NCI-H128 (cell line): ENCODE measurements around the gene SLC25A42.
"Not testable (repeated sequence)": the region's sequence is repeated elsewhere in the genome, so short reads cannot be mapped to it uniquely, and the experiment has no call there.

Source experiments
- DNase-seq: peaks from one replicate; lab custom pipeline; 2025; ENCODE audit not compliant: unreplicated experiment; lab: John Stamatoyannopoulos, UW

The SLC25A42 gene

DNA sequence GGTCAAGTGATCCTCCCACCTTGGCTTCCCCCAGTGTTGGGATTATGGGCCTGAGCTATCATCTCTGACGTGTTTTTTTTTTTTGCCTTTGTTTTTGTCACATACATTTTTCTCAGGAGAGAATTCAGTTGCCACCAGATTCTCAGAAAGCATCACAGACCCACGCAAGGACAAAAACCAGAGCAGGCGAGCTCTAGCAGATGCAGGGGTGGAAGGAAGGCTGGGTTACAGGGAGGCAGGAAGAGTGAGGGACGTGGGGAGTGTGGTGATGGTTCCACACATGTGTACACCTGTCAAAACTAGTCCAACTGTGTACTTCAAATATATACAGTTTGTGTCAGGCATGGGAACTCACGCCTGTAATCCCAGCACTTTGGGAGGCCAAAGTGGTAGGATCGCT is 70.2 kb downstream of the SLC25A42 start:
- DNase-seq = no peak

DNA sequence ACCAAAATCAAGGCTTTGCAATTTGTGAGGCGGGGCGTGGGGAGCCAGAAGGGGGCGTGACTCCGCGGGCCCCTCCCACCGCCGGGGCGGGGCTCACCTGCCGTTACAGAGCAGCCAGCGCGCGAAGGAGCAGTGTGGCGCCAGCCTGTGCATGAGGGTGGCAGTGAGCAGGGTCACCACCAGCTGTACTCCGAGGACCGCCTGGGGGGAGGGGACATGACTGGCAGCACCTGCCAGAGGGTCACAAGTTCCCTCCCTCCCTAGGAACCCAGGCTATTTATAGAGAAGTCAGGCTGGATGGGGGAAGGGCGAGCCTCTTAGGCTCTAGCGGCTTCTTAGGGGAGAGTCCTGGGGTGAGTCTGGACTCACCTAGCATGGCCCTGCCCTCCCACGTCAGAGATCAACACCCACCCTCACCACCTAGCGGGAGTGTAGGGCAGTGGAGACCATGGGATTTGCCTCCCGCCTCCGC is 70.9 kb downstream of the SLC25A42 start:
- no peak for DNase-seq

DNA sequence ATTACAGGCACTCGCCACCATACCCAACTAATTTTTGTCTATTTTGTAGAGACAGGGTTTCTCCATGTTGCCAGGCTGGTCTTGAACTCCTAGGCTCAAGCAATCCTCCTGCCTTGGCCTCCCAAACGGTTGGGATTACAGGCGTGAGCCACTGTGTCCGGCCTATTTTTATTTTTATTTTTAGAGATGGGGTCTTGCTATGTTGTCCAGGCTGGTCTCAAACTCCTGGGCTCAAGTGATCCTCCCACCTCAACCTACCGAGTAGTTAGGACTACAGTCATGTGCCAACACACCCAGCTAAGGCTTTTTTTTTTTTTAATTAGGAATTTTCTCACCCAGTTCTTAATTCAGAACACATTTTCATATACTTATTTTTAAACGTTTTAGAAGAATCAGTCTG is 71.9 kb downstream of the SLC25A42 start:
- DNase-seq = not testable (repeated sequence)

DNA sequence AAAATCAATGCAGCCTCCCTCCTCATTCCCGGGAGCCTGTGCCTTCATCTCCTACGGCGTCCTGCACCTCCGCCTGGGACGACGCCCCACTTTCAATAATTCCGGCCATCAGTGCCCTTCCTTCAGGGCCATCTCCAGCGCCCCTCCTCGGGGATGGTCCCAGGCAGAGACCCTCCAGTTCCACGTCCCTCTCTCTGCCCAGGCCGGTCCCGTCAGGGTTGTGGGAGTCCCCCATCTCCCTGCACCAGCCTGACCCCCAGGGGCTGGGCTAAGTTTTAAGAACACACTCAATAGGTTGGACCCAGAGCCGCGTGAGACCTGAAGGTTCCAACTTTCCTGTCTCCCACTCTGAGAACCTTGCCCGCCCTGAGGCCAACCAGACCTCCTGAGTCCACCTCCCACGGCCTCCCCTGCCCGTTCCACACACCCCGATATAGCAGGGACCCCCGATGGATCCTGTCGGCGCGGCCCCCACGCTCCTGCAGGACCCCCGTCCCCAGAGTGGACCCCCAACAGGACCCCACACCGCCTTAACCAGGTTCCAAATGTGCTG is 73.8 kb downstream of the SLC25A42 start:
- no peak for DNase-seq

DNA sequence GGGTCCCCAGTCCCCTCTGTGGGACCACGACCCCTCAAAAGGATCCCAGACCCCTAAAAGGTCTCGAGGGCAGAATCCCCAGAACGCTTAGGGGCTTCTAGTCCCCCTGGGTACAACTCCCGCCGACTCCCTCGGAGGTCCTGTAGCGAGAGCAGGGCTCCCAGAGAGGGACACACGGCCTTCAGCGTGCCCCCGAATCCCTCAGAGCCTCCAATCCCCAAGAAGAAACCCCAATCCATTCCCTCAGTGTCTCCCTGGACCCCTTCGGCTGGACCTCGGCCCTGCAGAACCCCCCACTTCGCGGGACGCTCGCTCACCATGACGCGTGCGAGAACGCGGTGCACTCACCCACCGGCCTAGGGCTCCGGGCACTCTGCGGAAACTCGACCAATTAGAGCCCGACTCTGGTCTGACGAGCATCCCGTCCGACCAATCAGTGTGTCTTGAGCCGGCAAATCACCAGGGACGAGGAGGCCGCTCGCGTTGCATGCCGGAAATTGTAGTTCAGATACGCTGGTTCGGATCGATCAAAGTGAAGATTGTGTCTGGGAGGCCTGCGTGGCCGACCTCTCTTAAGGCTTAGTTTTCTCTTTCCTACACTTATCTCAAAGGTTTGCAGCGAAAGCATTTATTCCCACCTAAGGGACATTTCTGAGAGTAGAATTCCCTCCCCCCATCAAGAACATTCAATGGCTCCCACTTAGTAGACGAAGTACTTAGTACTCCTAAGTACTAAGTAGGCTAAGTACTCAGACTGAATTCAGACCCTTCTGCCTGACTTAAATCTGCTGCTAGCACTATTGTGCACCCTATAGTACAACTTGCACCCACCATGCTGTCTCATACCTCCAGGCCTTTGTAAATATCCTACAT is 74.6 kb downstream of the SLC25A42 start, which contains the start of gene TMEM161A:
Gene TMEM161A, minus strand, starts transcription at position 370 of the 873 bp plus-strand sequence. Its CDS starts 50 bp downstream, at position 320.
- DNase-seq = peak; percentile 91

DNA sequence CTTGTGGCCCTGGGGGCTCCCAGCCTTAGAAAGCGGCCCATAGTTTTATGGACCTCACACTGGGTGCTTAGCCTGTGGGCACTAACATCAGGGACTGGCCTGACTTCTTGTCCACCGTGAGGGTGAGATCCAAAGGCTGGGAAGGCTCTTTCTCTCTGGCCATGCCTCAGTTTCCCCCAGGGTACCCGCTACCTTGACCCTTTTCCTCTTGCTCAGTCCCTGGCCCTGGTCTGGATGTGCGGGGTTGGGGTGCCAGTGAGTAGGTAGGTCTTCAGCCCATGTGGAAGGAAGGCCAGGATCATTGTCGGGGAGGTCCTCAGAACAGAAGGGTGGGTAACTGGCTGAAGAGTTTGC is 76.1 kb downstream of the SLC25A42 start:
- no peak for DNase-seq

DNA sequence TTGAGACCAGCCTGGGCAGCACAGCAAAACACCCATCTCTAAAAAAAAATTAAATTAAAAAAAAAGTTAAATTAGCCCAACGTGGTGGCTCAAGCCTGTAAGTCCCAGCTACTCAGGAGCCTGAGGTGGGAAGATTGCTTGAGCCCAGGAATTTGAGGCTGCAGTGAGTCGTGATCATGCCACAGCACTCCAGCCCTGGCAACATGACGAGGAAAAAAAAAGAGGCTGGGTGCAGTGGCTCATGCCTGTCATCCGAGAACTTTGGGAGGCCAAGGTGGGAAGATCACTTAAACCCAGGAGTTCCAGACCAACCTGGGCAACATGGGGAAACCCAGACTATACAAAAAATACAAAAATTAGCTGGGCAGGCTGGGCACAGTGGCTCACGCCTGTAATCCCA is 76.7 kb downstream of the SLC25A42 start:
- DNase-seq = no peak

DNA sequence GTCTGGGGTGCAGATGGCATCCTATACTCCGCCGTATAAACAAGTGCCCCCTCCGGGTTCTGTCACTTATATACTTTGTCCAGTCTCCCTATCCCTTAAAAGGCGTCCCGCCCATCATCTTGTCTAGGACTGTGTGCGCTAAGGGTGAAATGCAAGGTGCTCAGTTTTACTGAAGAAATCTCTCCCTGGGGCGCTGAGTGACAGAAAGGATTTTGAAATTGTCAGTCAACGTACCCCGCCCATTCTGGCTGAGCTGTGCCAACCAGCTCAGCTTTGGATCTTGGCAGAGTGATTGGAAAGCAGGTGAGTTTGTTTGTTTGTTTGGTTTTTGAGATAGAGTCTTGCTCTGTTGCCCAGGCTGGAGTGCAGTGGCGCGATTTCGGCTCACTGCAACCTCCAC is 78.6 kb downstream of the SLC25A42 start:
- DNase-seq = no peak

DNA sequence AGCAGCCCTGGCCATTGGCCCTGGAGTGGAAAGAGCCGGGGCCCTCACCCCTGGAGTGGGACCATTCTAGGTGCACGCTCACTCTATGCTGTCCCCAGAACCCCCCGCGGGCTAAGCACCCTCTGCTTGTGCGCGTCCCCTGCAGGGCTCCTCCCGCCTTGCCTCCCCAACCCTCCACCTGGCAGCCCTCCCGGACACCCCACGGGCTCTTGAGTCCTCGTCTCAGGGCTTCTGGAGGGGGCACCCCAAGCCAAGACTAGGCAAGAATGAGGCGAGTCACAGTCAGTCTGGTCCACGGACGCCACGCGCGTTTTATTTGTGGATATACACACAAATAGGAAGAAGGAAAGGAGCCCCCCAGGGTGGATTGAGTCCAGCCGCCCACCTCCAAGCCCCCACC is 81.5 kb downstream of the SLC25A42 start:
- DNase-seq = no peak

DNA sequence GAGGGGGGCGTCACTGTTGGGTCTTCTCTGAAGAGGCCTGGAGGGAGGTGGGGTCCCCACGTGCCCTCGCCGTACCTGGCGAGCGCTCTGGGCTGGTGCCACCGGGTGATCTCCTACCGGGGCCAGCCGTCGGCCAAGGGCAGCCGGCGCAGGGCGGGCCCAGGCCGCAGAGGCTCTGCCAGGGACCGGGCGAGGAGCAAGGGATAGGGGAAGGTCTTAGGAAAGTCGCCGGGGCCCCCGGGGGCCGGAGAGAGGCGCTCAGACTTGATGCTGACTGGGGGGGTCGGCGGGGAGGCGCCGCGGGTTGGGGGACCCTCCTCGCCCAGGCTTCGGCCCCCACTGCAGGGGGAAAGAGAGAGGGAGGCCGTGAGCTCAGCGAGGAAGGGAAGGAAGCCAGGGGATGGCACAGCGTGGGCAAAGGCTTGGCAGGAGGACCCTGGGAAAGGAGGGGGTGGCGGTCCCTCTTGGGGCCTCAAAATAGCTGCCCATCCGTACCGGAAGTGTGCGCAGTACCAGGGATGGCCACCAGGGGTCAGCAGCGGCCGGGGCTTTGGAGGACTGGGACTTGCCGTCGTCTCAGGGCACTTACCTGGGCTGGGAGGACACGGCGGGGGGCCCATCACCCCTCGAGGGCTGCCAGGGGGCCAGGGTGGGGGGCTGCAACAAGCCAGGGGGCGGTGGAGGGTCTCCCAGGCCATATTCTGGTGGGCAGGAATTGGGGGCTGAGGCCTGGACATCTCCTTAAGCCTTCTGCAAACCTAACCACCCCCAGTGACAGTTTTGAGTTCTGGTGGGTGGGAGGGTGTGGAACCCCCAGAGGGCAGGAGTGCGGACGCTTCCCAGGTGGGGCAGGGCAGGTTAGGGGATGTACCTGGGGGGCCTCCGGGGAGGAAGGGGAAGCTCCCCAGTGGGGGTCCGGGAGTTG is 82.2 kb downstream of the SLC25A42 start:
- DNase-seq = peak; percentile 58

DNA sequence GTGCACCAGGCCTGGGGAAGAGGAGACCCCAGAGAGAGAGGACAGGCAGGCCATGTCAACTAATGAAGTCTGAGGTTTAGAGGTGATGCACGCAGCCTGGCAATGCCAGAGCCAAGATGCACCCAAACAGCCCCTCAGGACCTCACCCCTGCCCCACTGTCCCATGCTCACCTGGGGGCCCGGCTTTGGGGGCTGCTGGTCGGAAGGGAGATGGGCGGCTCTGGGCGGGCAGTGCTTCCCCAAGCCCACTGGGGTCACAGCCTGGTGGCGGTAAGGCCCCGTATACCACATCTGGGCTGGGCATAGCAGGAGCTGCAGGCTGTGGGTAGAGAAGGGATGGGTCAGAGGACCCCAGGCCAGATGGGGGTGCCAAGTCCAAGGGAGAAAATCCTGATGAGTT is 83.1 kb downstream of the SLC25A42 start:
- DNase-seq = no peak

DNA sequence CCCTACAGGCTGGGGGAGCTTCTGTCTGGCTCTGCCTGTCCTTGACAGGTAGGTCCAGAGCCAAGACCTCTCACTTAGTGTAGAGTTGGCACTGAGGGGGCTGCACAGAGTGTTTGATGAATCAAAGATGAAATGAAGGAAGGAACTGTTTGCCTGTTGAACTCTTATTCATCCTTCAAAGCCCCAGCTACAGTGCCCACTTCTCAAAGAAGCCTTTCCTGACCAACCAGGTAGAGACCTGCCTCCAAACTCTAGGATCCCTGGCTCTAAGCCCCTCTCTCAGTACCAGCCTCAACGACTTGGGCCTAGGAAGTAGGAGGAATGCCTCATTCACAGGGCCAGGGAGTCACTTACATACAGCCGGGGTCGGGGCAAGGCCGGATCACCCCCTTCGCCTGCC is 83.5 kb downstream of the SLC25A42 start:
- DNase-seq = no peak

DNA sequence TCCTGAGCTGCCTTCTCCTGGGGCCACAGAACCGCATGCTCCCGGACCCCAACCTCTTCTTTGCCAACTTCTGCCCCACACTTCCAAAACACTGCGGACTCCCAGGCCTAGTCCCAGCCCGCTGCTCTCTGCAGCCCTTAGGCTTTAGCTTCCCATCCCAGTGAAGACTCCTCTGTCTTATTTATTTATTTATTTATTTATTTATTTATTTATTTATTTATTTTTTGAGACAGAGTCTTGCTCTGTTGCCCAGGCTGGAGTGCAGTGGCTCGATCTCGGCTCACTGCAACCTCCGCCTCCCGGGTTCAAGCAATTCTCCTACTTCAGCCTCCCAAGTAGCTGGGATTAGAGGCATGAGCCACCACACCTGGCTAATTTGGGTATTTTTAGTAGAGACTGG is 84.7 kb downstream of the SLC25A42 start:
- DNase-seq = not testable (repeated sequence)

DNA sequence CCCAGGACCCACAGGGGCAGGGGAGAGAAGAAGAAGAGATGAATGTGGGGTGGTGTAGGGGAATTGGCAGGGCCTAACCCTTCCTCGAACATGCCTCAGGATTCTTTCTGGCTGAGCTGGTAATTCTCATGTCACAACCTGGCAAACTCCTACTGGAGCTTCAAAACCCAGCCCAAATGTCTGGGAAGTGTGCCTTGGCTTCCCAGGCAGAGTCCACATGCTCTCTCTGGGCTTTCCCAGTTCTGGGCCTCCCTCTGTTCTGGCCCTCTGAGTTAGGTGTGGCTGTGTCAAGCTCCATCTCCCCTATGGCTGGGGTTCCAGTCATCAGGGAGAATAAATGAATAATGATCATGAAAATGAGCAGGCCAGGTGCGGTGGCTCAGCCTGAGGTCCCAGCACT is 85.6 kb downstream of the SLC25A42 start:
- no peak for DNase-seq

DNA sequence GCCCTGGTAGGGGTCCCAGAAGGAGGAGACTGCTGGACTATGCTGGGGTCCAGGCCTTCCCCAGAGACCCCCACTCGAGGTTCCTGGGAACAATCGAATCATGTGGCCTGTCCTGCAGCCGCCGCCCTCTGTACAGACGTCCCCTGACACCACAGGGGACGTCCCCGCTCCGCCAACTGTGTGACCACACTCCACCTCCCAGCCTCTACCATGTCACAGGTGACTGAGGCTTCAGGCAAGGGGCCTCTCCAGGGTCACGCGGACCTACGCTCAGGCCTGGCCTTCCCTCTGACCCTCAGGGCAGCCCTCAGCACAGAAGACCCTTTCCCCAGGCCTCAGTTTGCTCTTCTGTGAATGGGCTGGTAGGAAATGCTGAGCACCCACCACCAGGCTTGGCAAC is 87.6 kb downstream of the SLC25A42 start:
- DNase-seq = no peak

DNA sequence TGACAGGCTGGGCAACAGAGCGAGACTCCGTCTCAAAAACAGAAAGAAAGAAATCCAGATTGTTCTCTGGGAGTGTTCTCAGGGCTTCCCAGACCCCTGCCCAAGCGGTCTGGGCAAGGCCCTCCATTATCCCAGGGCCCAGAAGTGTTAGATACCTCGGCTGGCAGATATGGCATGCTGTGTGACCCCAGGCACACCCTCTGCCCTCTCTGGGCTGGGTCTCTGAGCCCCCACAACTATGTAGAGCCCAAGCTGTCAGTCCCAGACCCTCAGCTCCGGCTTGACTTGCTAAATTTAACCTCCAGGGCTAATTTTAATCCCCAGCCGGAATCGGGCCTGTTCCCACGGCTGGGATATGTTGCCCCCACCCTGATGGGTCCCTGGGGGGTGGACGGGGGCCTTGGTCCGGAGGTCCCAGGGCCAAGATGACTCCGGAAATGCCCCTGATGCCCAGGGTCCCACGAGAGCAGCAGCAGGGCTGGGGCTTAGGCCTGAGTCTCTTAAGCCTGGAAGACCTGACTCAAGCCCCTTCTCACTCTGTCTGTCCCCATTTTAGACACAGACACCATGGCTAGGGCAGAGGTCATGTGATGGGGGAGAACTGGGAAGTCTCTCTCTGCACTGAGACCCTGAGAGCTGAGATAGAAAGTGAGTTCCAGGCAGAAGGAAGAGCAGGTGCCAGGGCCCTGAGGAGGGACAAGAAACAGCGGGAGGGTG is 89.0 kb downstream of the SLC25A42 start:
- DNase-seq = no peak

DNA sequence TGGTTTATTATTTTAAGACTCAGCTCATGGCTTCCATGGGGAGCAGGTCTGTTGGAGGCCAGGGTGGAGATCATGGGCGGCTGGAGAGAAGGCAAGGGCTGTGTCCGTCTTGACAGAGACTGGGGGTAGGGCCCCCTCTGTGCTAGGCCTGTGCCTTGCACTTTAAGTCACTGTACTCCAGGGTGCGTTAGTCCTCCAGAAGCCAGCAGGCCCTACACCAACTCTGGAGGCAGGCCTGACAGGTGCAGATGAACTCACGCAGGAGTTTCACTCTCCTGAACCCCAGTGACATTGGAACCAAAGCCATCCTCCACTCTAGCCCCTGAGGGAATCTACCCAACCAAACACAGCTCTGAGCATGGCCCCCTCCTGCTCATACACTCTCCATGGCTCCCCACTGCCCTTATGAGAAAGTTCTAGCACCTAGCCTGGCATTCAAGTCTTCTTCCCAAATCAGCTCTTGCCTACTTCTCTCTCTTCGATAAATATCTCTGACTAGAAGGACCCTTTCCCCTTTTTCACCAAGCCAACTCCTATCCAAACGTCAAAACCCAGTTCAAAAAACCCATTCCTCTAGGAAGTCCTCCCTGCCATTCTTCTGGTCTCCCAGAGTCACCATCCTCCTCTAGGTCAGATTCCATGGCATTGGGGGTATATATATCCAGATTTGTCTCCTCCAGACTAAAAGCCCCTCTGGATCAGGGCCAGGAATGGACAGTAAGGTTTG is 91.1 kb downstream of the SLC25A42 start:
- no peak for DNase-seq

DNA sequence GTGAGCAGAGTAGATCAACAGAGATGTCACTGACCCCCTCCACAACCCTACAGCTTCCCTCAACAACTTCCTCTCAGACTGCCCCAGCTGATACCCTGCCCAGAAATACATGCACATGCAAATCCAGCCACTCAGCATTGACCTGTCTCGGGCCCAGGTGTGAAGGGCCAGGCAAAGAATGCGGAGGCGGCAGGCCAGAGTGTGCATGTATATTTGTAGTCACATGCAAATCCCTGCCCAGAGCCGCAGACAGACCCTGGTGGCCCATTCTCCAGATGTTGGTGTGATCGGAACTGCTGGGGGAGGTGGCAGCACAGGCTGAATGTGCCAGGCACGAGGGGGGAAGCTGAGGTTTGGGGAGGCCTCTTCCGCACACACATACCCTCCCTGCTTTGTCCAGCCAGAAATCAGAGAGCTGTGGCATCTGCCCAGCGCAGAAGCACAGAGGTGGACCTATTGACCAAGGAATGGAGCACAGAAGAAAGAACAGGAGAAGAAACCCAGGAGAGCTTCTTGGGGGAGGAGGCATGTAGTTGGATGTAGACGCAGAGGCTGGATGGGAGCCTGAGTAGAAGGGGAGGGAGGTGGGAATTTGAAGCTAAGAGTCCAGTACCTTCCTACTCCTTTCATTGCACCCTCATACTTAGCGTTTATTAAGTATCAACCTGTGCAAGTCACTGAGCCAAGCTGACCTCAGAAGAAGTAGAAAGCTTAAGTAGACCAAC is 91.9 kb downstream of the SLC25A42 start:
- no peak for DNase-seq

DNA sequence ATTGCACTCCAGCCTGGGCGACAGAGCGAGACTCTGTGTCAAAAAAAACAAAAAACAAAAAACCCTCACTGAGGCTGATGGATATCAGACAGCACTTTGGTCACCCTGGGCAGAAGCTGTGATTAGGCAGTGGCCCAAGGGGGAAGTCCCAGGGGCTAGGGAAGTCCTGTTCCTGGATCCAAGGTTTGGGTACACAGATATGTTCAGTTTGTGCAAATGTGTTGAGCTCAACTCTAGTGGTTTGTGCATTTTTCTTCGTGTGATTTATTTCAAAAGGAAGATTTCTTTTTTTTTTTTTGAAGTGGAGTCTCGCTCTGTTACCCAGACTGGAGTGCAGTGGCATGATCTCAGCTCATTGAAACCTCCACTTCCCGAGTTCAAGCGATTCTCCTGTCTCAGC is 94.0 kb downstream of the SLC25A42 start:
- no peak for DNase-seq

DNA sequence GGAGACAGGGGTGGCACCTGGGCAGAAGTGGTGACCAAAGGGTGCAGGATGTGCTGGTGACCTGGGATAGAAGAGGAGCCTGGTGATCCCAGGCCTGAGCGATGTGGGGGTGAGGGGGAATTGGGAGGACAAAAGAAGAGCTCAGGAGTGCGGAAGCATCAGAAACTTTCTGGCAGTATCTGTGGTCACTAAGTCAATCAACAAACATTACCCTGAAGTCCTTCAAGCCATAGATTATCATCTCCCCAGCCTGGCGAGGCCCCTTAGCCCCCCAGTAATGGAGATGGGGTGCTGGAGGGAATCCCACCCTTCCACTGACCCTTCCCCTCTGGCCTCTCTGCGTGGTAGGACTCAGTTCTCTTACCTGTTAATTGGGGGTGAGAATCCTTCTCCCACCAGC is 95.7 kb downstream of the SLC25A42 start:
- no peak for DNase-seq
